ENCODE measurements around the gene NPIPA1.
"Not testable (repeated sequence)": the region's sequence is repeated elsewhere in the genome, so short reads cannot be mapped to it uniquely, and the experiment has no call there.

The NPIPA1 gene

DNA sequence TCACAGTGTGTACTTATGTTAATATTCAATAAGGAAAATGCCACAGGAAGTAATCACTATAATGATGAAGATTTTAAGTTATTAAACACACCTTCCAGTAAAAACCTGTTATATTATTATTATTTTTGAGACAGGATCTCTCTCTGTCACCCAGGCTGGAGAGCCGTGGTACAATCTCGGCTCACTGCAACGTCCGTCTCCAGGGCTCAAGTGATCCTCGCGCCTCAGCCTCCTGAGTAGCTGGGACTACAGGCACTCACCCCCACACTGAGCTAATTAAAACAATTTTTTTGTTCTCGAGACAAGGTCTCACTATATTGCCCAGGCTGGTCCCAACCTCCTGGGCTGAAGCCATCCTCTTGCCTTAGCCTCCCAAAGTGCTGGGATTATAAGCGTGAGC, 41.0 kb downstream of the NPIPA1 start:
- DNase-seq (ENCODE audit: low read depth), result not testable (repeated sequence)

DNA sequence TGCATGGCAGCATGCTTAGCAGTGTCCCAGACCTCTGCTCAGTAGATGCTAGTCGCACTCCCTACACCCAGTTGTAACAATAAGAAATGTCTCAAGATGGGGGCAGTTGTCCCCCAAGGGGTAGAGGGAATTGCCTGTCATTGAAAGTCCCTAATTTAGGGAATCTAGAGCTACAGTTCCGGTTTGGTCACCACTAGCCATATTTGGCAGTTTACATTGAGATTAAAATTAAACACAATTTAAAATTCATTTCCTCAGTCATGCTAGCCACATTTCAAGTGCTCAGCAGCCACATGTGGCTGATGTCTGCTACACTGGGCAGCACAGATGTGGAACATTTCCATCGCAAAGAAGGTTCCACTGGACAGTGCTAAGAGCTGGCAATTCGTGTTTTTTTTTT, 41.7 kb downstream of the NPIPA1 start:
- DNase-seq (ENCODE audit: low read depth), result not testable (repeated sequence)

DNA sequence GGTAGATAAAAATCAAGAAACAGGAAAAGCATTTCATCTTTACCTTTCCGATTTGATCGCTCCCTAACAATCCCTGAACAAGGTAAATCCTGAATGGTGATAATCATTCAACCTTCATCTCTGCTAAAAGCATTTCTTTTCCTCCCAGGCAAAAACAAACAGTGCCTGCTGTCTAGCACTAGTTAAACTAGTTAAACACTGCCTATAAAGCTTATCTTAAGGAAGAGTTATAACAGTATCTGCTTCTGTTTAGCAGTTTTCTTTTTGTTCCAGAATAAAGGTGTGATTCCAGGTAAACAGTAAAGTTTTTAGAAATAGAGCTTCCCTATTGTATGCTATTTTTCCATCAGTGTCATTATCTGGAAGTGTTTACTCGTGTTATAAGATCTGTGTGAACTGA, 44.0 kb downstream of the NPIPA1 start:
- not testable (repeated sequence) for DNase-seq (ENCODE audit: low read depth)

DNA sequence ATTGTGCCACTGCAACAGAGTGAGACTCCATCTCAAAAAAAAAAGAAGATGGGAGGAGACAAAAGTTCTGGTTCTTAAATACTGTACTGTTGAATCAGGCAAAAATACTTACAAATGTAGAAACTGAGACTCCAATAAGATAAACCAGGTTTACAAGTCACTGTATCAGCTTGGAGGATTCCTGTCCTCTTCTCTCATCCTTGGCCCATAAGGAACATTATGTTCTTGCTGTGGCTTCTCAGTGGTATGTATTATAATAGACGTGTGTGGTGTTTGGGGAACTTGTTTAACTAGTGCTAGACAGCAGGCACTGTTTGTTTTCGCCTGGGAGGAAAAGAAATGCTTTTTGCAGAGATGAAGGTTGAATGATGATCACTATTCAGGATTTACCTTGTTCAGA, 45.3 kb downstream of the NPIPA1 start:
- peak; percentile 70 for DNase-seq (ENCODE audit: low read depth)

DNA sequence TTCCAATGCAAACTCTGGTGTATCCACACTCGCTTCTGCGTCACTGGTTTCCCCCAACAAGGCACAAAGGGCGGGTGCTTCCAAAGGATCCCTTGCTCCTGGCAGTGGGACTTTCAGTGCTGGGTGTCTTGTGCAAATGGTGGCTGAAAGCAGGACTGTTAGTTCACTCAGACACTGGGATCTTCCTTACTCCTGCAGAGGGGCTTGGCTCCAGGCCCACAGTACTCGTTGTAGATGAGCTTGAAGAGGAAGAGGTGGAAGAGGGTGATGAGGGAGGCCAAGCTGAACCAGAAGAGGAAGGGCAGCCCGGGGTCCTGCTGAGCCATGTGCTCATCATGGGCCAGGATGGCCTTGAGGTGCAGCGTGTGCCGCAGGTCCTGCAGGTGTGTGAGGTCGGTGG, 50.8 kb downstream of the NPIPA1 start:
- not testable (repeated sequence) for DNase-seq (ENCODE audit: low read depth)

DNA sequence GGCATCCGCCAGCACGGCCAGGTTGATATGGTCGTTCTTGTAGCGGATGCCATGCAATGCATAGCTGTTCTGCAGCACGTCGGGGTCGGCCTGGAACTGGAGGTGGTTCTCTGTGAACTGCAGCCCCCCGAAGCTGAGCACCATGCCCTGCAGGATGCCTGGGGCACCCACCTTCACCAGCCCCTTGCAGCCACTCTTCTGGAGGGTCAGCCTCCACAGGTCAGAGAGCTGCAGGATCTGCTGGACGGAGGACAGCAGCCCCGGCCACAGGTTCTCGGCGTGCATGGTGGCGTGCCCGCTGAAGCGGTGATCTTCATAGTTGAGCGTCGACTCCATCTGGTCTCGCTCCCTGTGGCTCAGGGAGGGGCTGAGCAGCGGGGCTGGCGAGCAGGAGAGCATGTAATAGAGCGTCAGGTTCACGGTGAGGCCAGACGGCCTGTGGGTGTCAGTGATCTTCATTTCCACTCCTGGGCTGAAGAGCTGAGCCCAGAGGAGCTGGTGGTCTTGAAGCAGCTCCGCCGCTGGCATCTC, 51.5 kb downstream of the NPIPA1 start:
- DNase-seq (ENCODE audit: low read depth), result not testable (repeated sequence)

DNA sequence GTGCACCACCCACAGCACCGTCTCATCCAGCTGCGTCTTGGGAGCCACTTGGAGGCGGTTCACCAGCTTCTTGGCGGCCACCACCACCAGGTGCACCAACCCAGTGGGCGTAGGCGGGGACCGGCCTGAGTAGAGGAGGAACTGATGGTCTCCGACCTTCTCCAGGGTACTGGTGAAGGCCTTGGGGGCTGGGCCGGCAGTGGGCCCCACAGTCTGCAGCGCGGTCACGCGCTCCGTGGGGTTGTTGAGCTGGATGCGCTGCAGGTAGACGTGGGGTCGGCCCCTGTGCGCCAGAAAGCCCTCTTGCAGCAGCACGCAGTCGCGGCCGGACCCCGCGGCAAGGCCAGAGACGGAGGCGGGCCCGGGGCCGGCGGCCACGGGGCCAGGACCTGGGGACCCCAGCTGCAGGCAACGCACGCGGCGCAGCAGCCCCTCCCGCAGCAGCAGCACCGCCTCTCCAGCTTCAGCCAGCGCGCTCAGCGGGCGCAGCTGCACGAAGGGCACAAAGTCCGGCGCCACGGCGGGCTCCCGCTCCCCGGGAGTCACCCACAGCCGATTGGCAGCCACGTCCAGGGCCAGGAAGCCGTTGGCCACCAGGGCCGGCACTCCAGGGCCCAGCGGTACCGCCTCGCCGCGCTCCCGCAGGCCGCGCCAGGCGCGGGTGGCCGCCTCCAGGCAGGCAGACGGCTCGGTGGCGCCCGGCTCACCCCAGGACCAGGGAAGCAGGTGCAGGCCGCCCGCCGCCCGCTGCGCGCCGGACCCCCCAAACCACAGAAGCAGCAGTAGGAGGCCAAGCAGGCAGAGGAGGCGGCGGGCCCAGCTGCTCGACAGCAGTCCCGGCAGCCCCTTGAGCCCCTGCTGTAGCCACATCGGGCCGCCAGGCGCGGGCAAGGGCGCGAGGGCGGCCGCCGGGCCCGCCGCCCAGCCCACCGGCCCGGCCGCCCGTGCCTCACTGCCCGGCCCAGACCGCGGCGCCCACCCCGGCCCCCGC, 52.3 kb downstream of the NPIPA1 start:
- DNase-seq (ENCODE audit: low read depth), result not testable (repeated sequence)

DNA sequence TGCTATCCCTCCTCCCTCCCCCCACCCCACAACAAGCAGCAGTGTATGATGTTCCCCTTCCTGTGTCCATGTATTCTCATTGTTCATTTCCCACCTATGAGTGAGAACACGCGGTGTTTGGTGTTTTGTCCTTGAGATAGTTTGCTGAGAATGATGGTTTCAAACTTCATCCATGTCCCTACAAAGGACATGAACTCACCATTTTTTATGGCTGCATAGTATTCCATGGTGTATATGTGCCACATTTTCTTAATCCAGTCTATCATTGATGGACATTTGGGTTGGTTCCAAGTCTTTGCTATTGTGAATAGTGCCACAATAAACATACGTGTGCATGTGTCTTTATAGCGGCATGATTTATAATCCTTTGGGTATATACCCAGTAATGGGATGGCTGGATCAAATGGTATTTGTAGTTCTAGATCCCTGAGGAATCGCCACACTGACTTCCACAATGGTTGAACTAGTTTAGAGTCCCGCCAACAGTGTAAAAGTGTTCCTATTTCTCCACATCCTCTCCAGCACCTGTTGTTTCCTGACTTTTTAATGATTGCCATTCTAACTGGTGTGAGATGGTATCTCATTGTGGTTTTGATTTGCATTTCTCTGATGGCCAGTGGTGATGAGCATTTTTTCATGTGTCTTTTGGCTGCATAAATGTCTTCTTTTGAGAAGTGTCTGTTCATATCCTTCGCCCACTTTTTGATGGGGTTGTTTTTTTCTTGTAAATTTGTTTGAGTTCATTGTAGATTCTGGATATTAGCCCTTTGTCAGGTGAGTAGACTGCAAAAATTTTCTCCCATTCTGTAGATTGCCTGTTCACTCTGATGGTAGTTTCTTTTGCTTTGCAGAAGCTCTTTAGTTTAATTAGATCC, 56.3 kb downstream of the NPIPA1 start:
- not testable (repeated sequence) for DNase-seq (ENCODE audit: low read depth)

DNA sequence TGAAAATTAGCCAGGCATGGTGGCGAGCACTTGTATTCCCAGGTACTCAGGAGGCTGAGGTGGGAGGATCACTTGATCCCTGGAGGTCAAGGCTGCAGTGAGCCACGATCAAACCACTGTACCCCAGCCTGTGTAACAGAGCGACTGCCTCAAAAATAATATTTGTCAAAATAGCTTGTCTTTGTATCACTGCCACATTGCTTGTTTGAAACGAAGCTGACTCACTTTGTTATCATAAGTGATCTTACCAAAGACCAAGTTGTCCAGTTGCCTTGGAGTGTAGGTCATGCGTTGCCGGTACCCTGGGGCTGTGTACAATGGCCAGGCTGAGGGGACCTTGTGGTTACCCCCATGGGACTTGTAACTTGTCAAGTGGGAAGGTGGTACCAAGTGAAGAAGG, 59.5 kb downstream of the NPIPA1 start:
- DNase-seq (ENCODE audit: low read depth), result peak; percentile 55

DNA sequence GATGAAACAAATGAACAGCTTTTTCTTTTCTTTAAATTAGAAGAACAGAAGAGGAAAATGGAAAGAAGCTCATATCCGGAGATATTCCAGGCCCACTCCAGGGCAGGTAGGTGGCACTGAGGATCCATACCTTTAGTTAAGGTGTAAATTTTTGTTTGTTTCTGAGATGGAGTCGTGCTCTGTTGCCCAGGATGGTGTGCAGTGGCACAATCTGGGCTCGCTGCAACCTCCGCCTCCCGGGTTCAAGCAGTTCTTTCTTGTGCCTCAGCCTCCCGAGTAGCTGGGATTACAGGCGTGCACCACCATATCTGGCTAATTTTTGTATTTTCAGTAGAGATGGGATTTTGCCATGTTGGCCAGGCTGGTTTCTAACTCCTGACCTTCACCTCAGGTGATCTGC, 61.1 kb downstream of the NPIPA1 start:
- not testable (repeated sequence) for DNase-seq (ENCODE audit: low read depth)

DNA sequence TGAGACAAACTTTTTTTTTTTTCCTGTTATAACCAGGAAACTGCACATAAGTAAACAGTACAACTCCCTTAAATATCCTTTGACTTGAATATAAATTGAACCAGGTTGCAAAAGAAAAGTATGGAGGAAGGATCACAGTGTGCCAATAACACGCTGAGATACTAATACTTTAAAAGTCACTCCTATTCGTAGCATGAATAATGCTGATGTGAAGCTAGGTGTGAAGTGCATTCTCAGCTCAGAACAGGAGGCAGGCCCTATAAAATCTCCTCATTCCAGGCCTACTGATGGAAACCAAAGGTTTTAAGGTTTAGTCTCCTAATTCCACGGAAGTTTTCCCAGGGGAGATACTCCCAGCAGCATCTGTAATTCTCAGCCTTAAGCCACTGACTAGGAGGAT, 62.6 kb downstream of the NPIPA1 start:
- DNase-seq (ENCODE audit: low read depth), result not testable (repeated sequence)

All from amniotic epithelial cell (primary cell).